HG02571 (cell line): ENCODE results near the gene BBIP1.

Source experiments
- ATAC-seq: cut with Tn5 transposase; IDR thresholded peaks from one replicate; pipeline ENCODE4 v1.9.1; 2021; ENCODE audit warnings: mild to moderate bottlenecking, moderate library complexity; ENCODE audit not compliant: unreplicated experiment

Gene BBIP1

DNA sequence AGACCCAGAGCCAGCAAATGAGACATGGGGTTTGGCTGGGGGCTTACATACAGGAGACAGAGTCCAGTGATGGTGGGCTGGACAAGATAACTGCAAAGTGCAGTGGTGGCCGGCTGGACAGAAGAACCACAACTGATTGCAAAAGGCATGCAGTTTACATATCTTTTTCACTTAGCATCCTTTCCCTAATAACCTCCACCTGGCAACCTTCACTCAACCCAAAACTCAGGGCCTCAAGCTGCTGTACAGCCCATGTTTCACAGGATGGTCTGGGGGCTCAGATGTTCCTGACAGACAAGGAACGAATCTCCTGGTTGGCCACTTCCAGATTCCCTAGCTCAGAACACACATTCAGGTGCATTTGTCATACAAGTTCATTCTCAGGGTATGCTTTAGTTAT is 55.0 kb downstream of the BBIP1 start:
- no peak for ATAC-seq

GRCh38 chr10:110863361-110863760 is 55.6 kb downstream of the BBIP1 start:
- no peak for ATAC-seq

DNA sequence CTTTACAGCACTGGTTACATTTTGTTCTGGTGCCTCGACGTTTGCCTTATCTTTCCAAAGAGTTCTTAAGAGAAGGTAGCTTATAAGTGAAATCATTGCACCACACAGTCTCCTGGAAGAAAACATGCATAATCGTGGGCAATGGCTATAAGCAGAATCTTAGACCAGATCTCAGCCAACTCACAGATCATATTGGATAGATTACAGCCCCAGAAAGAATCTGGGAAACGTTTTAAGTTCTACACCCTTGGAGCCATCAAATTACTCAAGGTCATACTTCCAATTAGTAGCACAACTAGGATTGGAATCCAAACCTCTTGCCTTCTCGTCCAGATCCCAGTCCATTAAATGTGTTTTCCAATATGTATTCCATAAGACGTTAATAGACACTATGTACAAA is 56.0 kb downstream of the BBIP1 start:
- no peak for ATAC-seq

- no peak for ATAC-seq
Measured at GRCh38 chr10:110861930-110862649, 56.9 kb downstream of the BBIP1 start.

GRCh38 chr10:110861476-110861875 is 57.5 kb downstream of the BBIP1 start:
- no peak for ATAC-seq

DNA sequence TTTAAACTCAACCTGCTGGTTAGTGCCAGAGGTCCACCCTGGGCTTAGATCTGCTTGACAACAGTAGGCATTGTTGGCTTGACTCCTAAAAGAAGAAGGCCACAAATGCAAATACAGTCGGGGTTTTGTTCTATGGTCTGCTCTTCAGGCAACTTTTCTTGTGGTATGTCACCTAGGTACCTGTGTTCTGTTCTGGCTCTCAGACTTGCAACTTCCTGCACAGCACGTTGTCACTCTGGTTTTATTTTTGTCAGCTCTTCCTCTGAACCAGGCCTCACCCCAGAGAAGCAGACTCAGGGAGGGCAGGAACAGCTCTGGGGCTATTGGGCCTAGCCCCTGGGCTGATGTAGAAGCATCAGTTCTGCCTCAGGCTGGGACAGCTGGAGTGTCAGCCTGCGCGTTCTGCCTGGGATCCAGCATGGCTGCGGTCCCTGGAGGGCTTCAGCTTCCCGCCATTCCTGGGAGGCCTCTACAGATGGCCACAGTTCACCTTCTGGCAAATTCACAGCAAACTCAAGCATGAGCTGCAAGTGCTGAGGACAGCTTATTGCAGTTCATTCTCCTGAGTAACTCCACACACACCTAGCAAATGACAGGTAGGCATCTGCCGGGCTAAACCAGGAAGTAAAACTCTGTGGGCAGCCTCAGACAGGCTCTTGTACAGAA is 58.3 kb downstream of the BBIP1 start:
- ATAC-seq: peak; percentile 39

- no peak for ATAC-seq
Measured at GRCh38 chr10:110859973-110860376, 59.0 kb downstream of the BBIP1 start.

- no peak for ATAC-seq
Measured at GRCh38 chr10:110859206-110859972, 59.6 kb downstream of the BBIP1 start.

DNA sequence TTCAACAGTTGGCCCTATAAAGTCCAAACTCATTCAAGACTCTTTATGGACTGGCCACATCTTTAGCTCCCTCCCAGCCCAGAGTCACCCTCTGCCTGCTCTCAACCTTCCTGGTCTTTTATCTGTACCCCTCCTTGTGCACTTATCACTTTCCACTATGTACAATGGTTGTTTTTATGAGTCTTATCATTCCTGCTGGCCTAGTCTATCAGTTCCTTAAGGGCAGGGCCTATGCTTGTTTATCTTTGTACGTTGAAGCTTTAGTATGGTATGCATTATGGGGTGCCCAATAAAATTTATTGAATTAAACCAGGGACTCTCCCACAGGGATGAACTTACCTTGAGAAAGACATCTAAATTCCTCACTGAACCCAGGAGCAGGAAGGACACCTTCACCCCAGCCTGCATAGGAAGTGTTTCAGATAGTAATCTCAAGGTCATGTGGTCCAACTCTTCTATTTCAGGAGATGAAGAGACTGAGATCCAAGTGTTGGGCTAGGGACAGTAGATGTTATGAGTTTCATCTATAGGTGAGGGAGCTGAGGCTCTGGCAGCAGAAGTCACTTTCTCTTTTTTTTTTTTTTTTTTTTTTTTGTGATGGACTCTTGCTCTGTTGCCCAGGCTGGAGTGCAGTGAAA is 60.6 kb downstream of the BBIP1 start:
- ATAC-seq: no peak

- ATAC-seq: no peak
Measured at GRCh38 chr10:110857265-110858171, 61.5 kb downstream of the BBIP1 start.

DNA sequence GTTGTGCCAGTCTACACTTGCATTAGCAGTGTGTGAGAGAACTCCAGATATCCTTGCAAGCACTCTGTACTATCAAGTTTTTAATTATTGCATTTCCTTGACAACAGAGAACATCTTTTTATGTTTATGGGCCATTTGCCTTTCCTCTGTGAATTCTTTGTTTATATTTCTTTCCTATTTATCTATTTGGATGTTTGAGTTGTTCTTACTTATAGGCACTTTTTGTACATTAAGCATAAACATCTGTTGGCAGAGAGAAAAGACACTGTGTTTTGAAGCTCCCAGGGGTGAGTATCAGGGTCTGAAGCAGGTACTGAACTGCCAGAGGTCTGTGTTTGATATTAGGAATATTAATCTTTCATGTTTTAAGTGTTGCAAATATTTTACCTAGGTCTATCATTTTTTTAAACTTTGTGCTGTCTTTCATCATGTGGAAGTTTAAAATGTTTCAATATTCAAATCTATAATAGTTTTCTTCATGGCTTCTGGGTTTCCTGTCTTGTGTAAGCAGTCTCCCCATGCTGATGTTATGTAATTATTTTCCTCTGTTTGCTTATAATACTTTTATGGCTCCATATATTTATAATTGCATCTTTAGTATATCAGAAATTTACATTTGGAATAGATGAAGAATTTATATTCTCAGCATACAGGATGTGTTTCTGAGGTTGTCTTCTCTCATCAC is 64.9 kb downstream of the BBIP1 start:
- no peak for ATAC-seq

- ATAC-seq: no peak
Measured at GRCh38 chr10:110852947-110853346, 66.0 kb downstream of the BBIP1 start.

- ATAC-seq: no peak
Measured at GRCh38 chr10:110852255-110852896, 66.6 kb downstream of the BBIP1 start.

GRCh38 chr10:110851020-110851612 is 67.9 kb downstream of the BBIP1 start:
- no peak for ATAC-seq

DNA sequence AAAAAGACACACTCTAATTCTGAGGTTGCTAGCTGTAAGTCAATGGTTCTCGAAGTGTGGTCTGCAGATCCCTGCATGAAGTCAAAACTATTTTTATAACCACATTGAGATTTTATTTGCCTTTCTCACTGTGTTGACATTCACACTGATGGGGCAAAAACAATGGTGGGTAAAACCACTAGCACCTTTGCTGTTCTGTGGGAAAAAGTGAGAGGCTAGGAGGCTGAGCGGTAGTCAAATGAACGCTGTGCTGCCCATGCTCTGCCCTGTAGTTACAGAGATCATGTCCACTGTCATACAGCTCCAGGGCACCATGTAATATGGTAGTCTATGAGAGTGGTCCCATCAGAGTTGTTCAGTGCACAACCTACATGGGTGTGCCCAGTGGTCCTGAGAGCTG is 68.9 kb downstream of the BBIP1 start:
- ATAC-seq: no peak
